CD4-positive, alpha-beta T cell treated with Interferon alpha-2 for 1 hour (primary cell): ENCODE measurements around the gene MEGF11.

Experiments used
- DNase-seq, 2 donors: peaks; one replicate each; pipeline ENCODE4 v3.0.0-alpha.2; 2020 to 2022

MEGF11 gene

DNA sequence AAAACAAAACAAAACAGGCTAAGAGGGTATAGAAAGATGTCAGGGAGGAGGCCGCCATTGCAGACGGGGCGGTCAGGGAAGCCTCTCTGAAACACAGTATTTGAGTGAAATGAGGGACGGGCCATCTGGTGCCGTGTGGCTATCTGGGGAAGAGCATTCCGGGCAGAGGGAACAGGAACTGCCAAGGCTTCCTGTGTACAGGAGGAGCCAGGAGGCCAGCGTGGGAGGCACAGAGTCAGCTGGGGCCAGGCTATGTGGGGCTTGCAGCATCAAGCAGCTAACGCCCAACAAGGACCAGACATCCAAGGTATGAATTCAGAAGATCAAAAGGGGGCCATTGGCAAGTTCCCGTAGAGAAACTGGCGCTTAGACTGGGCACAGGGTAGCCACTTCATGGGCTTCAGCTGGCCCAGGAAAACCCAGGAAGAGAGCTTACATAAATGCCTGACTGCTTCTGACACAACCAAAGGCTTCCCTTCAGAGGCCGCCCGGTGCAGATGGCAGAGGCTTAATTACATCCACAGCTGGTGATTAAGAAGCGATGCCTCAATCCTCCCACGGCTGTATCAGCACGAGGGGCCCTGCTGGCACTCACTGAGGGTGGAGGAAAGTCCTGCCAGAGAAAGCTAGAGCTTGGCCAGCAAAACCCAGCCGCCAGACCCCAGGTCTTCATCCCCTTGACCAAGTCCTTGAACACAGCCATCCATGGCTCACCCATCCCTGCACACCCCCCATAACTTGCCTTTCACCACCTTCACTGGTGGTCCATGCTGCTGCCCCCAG, 144.9 kb downstream of the MEGF11 start:
- DNase-seq: no peak

DNA sequence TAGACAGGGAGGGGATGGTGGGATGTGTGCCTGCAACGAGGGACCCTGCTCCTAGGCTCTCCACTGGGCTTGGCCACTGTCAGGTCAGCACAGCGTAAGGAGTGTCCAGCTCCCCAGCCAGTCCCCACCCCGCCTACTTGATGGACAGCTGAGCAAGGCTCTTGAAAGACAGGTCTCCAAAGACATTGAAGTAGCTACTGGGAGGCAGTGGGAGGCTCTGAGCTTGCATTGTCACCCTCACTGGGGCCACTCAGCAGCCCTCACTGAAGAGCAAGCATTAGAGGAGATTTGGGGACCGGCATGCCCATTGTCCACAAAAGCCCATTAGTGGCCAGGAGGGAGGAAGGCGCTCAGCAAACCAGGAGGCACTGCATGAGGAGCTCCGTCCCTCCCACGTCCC, 146.5 kb downstream of the MEGF11 start:
- no peak for DNase-seq

DNA sequence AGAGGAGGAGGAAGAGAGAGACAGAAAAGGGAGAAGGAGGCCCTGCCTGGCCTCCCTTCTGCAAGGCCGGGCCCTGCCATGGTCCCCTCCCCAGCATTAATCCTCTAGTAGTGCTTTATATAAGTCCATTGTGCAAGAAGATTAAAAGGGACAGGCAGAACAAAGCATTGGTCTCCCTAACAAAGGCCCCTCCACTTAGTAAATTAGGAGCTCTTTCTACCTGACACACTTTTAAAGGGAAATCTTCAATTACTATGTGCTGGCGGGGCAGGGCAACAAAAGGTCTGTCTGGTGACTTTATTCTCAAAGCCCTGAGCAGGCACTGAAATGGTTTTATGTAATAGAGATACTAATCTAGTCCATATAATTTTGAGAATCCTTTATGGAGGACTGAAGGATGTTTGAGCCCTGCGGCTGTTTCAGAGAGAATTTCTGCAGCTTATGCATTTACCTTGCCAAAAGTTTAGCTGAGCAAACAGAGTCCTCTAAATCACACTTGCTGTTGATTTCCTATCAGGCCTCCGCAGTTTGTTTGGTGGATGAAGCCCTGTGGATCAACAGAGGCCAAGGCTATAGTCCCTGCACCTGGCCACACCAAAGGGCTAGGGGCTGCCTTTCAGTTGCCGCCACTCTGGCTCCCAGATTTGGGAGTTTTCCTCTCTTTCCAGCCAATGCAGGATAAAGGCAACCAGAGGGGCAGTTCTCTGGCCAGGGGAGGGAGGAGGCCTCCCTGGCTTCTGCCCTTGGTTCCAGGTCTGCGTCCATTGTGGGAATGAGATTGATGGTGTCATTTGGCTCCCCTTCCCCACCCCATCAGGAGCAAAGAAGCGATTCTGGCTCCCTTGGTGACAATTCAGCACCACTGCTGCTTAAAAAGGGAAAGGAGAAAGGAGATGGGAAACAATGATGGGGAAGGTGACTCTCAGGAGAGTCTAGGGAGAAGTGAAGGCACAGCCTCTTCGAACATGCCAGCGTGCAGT, 148.0 kb downstream of the MEGF11 start:
- no peak for DNase-seq

DNA sequence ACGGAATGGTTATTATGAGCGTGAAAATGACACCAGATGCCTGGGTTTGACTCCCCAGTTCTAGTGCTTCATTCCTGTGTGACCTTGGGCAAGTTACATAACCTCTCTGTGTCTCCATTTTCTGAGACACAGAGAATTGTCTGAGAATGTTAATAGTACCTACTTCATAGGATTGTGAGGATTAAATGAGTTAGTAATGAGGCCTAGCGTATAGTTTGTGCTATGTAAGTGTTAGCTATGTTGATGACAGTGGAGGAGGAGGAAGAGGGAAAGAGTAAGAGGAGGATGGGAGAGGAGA, 150.3 kb downstream of the MEGF11 start:
- no peak for DNase-seq

DNA sequence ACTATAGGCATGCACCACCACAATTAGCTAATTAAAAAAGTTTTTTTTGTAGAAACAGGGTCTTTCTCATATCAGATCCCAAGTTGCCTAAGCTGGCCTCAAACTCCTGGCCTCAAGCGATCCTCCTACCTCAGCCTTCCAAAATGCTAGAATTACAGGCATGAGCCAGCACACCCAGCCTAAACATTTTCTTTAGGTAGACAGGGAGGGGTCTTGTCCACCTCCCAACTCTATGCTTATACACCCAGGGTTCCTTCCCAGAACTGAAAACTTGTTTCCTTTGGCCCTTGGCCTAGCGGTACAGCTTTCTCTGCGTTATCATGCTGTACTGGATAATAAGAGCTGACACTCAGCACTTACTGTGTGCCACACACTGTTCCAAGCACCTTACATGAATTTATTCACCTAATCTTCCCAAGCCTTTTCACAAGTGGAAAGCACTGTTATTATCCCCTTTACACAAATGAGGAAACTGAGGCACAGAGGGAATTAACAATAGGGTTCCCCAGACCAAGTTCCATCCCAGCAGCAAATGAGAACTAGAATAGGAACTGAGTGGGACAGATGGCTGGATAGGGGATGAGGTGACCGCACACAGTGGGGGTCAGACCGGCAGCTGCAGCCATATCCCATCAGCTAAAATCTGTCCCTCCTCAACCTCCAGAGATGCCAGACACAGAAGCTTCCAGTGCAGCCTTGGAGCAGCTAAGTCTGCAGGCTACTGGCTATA, 150.8 kb downstream of the MEGF11 start:
- no peak for DNase-seq

- DNase-seq: no peak
Measured at GRCh38 chr15:66101715-66102395, 151.7 kb downstream of the MEGF11 start.

- no peak for DNase-seq
Measured at GRCh38 chr15:66100761-66101160, 152.8 kb downstream of the MEGF11 start.

DNA sequence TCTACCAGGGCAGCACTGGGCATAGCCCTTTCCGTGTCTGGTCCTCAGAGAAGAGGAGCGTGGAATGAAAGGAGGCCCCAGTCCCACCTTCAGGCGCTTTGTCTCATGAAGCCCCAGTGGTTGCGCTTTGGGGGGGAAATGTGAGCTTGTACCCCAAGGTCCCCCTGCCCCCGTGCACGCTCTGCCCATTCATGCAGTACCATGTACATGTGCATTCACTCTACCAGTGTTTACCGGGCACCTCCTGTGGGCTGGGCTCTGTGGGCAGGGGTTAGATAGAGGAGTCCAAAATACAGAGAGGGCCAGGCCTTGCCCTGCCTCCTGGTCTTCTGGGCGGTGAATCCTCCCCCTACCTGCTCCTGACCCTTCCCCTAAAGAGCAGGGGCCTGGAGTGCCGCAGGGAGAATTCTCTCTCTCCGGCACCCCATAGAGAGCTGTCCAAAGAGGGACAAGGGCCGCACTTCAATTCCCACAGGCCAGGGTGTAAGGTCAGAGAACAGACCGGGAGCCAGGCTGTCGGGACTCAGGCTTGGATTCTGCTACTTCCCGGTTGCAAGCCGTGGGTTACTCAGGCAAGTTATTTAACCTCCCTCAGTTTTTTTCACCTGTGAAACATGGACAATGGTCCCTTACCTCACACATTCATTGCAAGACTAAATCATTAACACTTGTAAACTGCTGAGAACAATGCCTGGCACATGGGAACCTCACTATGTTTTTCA, 153.4 kb downstream of the MEGF11 start:
- no peak for DNase-seq

DNA sequence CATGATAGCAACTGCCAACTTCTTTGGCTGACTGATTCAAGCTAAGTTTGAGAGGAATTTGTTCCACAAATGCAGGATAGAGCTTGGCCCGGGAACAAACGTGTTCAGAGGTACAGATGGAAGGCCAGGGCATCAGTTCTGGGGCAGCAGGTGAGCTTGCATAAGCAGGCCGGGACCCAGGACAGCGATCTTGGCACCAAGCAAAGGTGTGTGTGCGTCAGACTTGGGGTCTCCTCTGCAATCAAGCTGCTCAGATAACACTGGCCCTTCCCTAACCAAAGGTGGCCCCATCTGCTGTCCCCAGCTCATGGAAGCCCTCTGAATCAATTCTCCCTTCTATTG, 155.6 kb downstream of the MEGF11 start:
- DNase-seq: no peak

DNA sequence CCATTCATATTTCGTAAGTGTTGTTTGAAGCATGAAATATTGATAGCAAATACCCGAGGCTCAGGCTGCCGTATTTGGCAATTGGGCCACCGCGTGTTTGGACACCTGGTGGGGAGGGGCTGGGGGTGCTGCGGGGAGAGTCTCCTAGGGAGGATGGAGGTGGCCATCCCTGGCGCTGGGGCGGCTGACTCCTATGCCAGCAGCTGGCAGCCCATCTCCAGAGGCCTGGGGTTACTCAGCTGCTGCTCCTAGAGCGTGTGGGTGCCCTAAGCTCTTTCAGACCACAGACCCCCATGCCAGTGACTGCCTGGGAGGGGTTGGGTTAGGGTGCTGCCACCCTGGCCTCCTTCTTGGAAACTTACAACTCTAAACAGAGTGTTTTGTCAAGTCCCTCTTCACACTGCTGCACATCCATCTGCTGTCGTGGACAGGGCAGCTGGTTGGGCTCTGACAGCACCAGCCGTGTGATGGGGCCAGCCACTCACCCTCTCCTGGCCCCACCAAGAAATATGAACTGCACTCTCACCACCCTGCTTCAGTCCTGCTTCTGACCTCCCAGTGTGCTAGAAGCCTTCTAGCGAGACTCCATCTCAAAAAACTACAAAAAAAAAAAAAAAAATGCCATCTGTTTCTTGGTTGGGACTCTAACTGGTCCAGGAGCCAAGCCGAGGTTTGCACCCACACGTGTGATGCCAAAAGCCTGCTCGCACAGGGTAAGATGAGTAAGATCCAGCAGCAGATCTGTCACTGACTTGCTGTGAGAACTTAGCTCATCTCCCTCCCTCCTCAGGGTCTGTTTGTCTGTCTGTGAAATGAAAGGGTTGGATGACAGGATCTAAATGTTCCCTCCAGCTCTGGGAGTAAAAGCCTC, 156.2 kb downstream of the MEGF11 start:
- no peak for DNase-seq

DNA sequence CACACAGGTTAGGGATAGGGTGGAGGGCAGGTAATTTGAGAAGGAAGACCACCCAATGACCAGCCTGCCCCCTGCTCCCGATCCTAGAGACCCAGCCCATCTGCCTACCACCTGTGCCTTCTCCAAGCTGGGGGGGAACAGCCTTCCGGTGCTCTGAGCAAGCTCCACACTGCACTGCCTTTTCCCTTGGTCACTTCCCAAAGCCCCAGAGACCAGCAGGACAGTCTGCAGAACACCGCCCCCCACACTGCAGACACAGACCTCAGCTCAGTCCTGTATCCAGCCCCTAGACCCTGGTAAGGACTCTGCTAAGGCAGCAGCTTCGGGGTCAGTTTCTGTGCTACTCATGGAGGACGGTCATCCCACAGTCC, 156.9 kb downstream of the MEGF11 start:
- no peak for DNase-seq

DNA sequence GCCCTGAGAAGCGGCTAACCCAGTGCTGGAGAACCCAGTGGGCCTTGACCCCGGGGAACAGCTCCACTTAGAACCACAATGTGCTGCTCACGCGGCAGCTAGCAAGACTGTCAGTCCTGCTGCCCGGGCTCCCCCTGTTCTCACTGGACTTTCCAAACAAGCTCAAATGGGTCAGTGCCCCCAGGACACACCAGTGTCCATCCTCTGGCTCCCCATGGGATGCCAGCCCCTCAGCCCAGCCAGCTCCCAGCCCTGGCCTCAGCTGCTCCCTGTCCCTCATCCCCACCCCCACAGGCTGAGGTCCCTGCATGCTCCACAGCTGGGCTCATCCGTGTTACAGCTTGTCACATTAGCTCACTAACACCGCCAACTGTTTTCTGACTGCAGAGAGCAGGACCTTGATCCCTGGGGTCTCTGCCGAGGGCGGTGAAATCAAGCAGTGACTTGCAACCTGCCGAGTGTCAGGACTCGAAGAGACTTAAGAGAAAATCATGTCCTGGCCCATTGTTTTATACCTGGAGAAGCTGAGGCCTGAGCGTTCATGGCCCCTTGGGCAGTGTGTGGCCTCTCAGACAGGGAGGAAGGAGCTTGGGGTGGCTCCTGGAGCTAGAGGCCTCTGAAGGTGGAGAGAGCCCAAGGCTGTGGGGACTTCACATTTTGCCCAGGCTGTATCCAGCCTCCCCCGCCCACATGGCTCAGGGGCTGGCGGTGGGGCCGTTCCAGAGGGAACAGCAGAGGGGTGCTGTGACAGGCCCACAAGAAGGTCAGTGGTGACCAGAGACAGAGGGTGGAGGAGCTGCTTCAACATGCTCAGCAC, 157.5 kb downstream of the MEGF11 start:
- no peak for DNase-seq

GRCh38 chr15:66094331-66094730, 159.2 kb downstream of the MEGF11 start:
- DNase-seq: no peak

DNA sequence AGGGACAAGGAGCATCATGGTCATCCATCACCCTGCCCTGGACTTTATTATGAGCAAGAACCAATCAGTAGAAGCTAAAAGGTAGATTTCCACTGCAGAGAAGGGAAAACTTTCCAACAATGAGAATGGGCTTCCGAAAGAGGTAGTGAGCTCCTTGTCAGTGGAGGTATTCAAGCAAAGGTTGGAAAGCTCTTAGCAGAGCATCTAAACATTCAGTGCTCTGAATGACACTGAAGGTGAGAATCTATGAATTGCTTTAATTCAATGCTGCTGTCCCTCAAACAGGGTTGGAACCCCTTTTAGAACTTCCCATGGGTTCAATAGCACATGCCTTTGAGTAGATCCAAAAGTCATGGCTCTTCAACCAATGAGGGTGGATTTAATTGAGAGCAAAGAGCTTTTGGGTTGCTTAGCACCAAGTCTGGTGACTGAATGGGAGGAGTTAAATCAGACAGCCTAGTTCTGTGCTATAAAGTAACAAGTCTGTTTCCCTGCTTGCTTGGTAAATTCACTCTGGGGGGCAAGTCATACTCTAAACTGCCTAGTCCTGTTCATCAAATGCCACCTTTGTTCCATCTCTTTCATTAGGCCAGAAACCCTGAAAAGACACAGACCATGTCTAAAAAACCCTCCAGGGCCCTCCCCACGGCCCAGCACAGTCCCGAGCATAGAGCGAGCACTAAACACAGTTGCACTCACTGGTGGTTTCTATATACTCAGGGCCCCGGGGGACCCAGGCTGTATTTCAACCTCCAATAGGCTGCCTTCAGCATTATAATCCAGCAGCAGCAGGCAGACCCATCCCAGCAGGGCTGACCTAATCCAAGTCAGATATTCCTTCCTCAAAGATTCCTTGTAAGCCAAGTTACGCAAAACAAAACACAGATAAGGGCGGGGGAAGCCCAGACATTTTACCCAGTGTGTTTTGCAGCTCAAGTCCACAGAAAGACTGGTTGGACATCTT, 161.2 kb downstream of the MEGF11 start:
- DNase-seq: no peak

DNA sequence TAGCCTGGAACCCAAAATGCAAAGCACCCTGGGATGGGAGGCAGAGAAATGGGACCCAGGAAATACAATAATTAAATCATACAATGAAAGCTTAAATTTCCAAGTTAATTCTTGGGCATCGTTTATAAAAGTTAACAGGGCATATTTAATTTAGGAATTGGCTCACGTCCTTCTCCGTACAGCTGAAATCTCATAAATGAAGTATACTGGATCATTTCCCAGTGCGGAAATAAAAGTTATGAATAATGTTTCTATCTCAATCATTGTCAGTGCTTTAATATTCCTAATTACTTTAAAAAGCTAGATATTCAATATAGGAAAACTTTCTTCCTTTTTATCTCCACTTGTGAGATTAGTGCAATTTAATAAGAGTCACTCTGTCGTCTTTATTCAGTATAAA, 164.0 kb downstream of the MEGF11 start:
- DNase-seq: no peak

- no peak for DNase-seq
Measured at GRCh38 chr15:66089049-66089448, 164.5 kb downstream of the MEGF11 start.

DNA sequence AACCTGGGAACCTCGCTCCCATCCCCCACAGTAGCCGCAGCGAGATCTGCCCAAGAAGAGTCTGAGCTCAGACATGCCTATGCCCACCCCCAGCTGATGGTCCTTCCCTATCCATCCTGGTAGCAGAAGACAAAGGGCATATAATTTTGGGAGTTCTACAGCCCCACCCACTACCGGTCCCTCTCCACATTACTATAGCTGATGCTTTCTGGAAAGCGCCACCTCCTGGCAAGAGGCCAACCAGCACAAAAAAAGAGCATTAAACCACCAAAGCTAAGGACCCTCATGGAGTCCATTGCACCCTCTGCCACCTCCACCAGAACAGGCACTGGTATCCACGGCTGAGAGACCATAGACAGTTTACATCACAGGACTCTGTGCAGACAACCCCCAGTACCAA, 168.4 kb downstream of the MEGF11 start:
- DNase-seq: no peak

DNA sequence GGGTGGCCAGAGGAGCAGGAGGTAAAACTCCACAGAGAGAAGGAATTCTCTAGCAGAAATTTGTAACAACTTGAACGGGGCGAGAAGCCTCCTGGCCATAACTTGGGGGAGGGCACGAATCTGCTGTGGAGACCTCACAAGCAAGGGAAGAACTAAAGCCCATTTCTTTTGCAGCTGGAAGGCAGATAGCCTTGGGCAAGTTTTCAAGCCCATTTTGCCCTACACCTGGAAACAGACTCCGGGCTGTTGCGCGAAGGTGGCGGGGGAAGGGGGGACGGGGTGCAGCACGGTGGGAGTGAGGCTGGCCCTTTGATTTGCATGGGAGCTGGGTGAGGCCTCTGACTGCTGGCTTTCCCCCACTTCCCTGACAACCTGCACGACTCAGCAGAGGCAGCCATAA, 168.8 kb downstream of the MEGF11 start:
- no peak for DNase-seq

DNA sequence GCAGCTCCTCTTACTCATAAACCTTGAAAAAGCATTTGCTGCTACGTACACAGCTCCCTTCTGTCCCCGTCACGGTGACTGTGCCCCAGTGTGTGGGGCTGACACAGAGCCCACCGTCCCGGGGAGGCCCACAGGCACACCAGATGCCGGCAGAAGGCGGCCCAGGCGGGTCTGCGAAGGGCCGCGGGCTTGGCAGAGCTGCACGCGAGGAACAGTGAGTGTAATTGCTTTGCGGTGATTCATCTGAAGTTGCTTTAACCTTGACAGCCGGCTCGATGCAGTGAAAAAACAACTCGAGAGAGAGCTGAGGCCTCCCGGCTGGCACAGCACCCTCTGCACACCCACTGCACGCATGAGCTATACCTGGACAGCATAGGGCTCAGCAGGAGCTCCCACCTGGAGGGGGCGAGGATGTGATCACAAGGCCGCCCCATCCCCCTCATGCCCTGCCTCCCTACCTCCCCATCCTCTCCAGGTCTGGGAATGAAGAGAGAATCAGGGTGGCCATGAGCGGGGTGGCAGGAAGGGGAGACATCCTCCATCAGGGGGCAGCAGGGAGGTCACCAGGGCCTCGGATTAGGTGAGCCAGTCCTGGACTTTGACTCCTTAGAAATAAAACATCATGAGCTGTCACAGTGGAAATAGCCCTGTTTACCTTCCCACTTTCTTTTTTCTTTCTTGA, 172.7 kb downstream of the MEGF11 start:
- no peak for DNase-seq
